Vagina (tissue), 2 donors: ENCODE measurements around the gene BUB3. TPM values are rescaled to one million over a fixed set of nuclear protein-coding genes. Genes with fewer than 3 reads are reported as not detected.

Experiments
- DNase-seq, 2 donors: peaks; one replicate each; pipeline ENCODE4 v3.0.0-alpha.2; 2017; ENCODE audit errors: extremely low spot score in 2 of 2
- H3K27ac ChIP-seq: fragments of 200-600 bp; sonication (generic); one replicate; pipeline ENCODE4 v1.5.1; 2019
- H3K27me3 ChIP-seq: fragments of 200-600 bp; sonication (generic); one replicate; pipeline ENCODE4 v1.5.1; 2019
- H3K36me3 ChIP-seq, 2 donors: fragments of 200-600 bp; sonication (generic); one replicate each; pipeline ENCODE4 v1.5.1; 2017 to 2019
- H3K4me1 ChIP-seq: fragments of 200-600 bp; sonication (generic); one replicate; pipeline ENCODE4 v1.5.1; 2019
- H3K4me3 ChIP-seq, 2 donors: fragments of 200-600 bp; sonication (generic); 1 replicate in 1 of 2; 2 replicates in 1 of 2; pipeline ENCODE4 v1.5.1; 2016 to 2019
- H3K9me3 ChIP-seq: fragments of 200-600 bp; sonication (generic); one replicate; pipeline ENCODE4 v1.5.1; 2019
- CTCF ChIP-seq, 3 experiments: fragments of 450-650 bp in 2 of 3; fragments of 200-600 bp in 1 of 3; sonication (generic) in 1 of 3; IDR thresholded peaks; one replicate each; pipeline ENCODE4 v1.5.1; 2017 to 2019; ENCODE audit warnings: antibody characterized with exemption in 3 of 3, mild to moderate bottlenecking in 2 of 3, moderate library complexity in 2 of 3
- POLR2A ChIP-seq, 2 donors: fragments of 450-650 bp; IDR thresholded peaks; one replicate each; pipeline ENCODE4 v1.6.1; 2017; ENCODE audit warnings: antibody characterized with exemption in 2 of 2, mild to moderate bottlenecking in 2 of 2, moderate library complexity in 2 of 2
- POLR2AphosphoS5 ChIP-seq, 2 donors: sonication (generic); formaldehyde crosslinking; IDR thresholded peaks; one replicate each; pipeline ENCODE4 v1.9.0; 2017; ENCODE audit warnings: antibody characterized with exemption in 2 of 2, mild to moderate bottlenecking in 2 of 2, low read depth in 1 of 2; ENCODE audit not compliant: insufficient read depth in 1 of 2
- intact Hi-C: fragments of 100-400 bp; cut with DNase I; formaldehyde crosslinking; loops from one replicate; pipeline ENCODE4 v1.15.1; 2023
- total RNA-seq: library from RNA; depleted of rRNA; stranded (reverse); fragments of >200 nt; gene quantifications from one replicate; pipeline ENCODE4 v1.2.3, GENCODE V29; 2016

BUB3 gene
- 128 TPM for total RNA-seq

GRCh38 chr10:123154092-123154710, at the start of gene BUB3:
TSS of gene BUB3 (plus strand) at chr10:123154402. CDS start at chr10:123154918, 516 bp downstream.
- Histone ChIP-seq H3K4me3 (peak within 1 kb of the TSS; percentile 98 to 99), H3K9me3 (no peaks in the 10 kb centered on the region), H3K27me3 (peaks cover 16% of the 10 kb centered on the region), H3K27ac (peak within 1 kb of the TSS; percentile 91), H3K36me3 (peaks cover 0 to 26% of the 10 kb centered on the region in 2 donors), H3K4me1 (peaks cover 60% of the 10 kb centered on the region)
- peak; percentile 93 to 98 for TF ChIP-seq POLR2AphosphoS5 (IDR thresholded peaks at IDR 0.05; ENCODE audit: insufficient read depth in 1 of 2, low read depth in 1 of 2)
- peak in 1 of 2 donors; percentile 70 for TF ChIP-seq POLR2A (IDR thresholded peaks at IDR 0.05)
- no peak for TF ChIP-seq CTCF (IDR thresholded peaks at IDR 0.05)
- peak; percentile 99 for DNase-seq
- intact Hi-C loops, result no loop called here

GRCh38 chr10:123109466-123109865, 44.7 kb upstream of the BUB3 start:
- H3K36me3 ChIP-seq, result no peaks in the 10 kb centered on the region
- intact Hi-C loops, result no loop called here
- no peaks in the 10 kb centered on the region for H3K4me1 ChIP-seq
- no peaks in the 10 kb centered on the region for H3K9me3 ChIP-seq
- no peak for TF ChIP-seq POLR2A (IDR thresholded peaks at IDR 0.05)
- TF ChIP-seq CTCF (IDR thresholded peaks at IDR 0.05), result no peak
- no peak for TF ChIP-seq POLR2AphosphoS5 (IDR thresholded peaks at IDR 0.05; ENCODE audit: insufficient read depth in 1 of 2, low read depth in 1 of 2)
- H3K27ac ChIP-seq, result no peak overlapping the region
- H3K27me3 ChIP-seq, result no peaks in the 10 kb centered on the region
- no peak for DNase-seq
- no peak overlapping the region for H3K4me3 ChIP-seq

GRCh38 chr10:123117644-123118417, 36.4 kb upstream of the BUB3 start:
- TF ChIP-seq POLR2A (IDR thresholded peaks at IDR 0.05), result no peak
- TF ChIP-seq CTCF (IDR thresholded peaks at IDR 0.05), result no peak
- no peak for TF ChIP-seq POLR2AphosphoS5 (IDR thresholded peaks at IDR 0.05; ENCODE audit: insufficient read depth in 1 of 2, low read depth in 1 of 2)
- no peaks in the 10 kb centered on the region for H3K36me3 ChIP-seq
- no peak for DNase-seq
- intact Hi-C loops, result no loop called here
- H3K4me3 ChIP-seq, result no peak overlapping the region
- no peaks in the 10 kb centered on the region for H3K4me1 ChIP-seq
- no peaks in the 10 kb centered on the region for H3K27me3 ChIP-seq
- H3K27ac ChIP-seq, result no peak overlapping the region
- H3K9me3 ChIP-seq, result no peaks in the 10 kb centered on the region

GRCh38 chr10:123119081-123119480, 35.1 kb upstream of the BUB3 start:
- no peaks in the 10 kb centered on the region for H3K36me3 ChIP-seq
- no peak overlapping the region for H3K27ac ChIP-seq
- no peaks in the 10 kb centered on the region for H3K4me1 ChIP-seq
- no peak for TF ChIP-seq POLR2AphosphoS5 (IDR thresholded peaks at IDR 0.05; ENCODE audit: insufficient read depth in 1 of 2, low read depth in 1 of 2)
- TF ChIP-seq POLR2A (IDR thresholded peaks at IDR 0.05), result no peak
- no peak for TF ChIP-seq CTCF (IDR thresholded peaks at IDR 0.05)
- H3K4me3 ChIP-seq, result no peak overlapping the region
- intact Hi-C loops, result no loop called here
- H3K9me3 ChIP-seq, result no peaks in the 10 kb centered on the region
- no peaks in the 10 kb centered on the region for H3K27me3 ChIP-seq
- no peak for DNase-seq

GRCh38 chr10:123126246-123126645, 28.0 kb upstream of the BUB3 start:
- intact Hi-C loops, result no loop called here

More at GRCh38 chr10:123126246-123126645, 28.0 kb upstream of the BUB3 start:
- Histone ChIP-seq H3K27me3 (no peaks in the 10 kb centered on the region), H3K4me1 (no peaks in the 10 kb centered on the region), H3K4me3 (no peak overlapping the region), H3K27ac (no peak overlapping the region), H3K36me3 (no peaks in the 10 kb centered on the region), H3K9me3 (no peaks in the 10 kb centered on the region)
- no peak for DNase-seq
- TF ChIP-seq POLR2A (IDR thresholded peaks at IDR 0.05) (no peak), POLR2AphosphoS5 (IDR thresholded peaks at IDR 0.05; ENCODE audit: insufficient read depth in 1 of 2, low read depth in 1 of 2) (no peak), CTCF (IDR thresholded peaks at IDR 0.05) (no peak)
